Keratinocyte (primary cell): Measurements from ENCODE around the gene SDK2. TPM values are rescaled to one million over a fixed set of nuclear protein-coding genes. Genes with fewer than 3 reads are reported as not detected.

Experiments used
- DNase-seq: peaks from one replicate; pipeline ENCODE4 v3.0.0-alpha.2; 2011; ENCODE audit warnings: low read depth, missing footprints, low spot score
- FAIRE-seq: peaks from 2 replicates; lab custom pipeline; 2011; peaks lifted over from hg19 to GRCh38; lab: Jason Lieb, UNC
- H2AFZ ChIP-seq: 2 replicates; pipeline ENCODE4 v1.6.0; 2012; ENCODE audit warnings: low read length, control low read depth, inconsistent platforms; ENCODE audit not compliant: control insufficient read depth
- H3K27ac ChIP-seq: 2 replicates; pipeline ENCODE4 v1.5.1; 2011; ENCODE audit warnings: low read length; ENCODE audit not compliant: control insufficient read depth, insufficient read depth
- H3K27me3 ChIP-seq: 3 replicates; pipeline ENCODE4 v1.6.0; 2011; ENCODE audit warnings: low read length; ENCODE audit not compliant: control insufficient read depth, insufficient read depth; ENCODE audit errors: extremely low read depth
- H3K36me3 ChIP-seq, 2 experiments: 2 replicates in 1 of 2; 3 replicates in 1 of 2; pipeline ENCODE4 v1.5.1; 2011; ENCODE audit warnings: low read length in 2 of 2, mild to moderate bottlenecking in 1 of 2; ENCODE audit not compliant: control insufficient read depth in 2 of 2, insufficient read depth in 2 of 2; ENCODE audit errors: extremely low read depth in 1 of 2
- H3K4me1 ChIP-seq: 3 replicates; pipeline ENCODE4 v1.5.1; 2011; ENCODE audit warnings: low read length; ENCODE audit not compliant: control insufficient read depth, insufficient read depth; ENCODE audit errors: extremely low read depth
- H3K4me2 ChIP-seq: 3 replicates; pipeline ENCODE4 v1.6.0; 2011; ENCODE audit warnings: low read depth, low read length; ENCODE audit not compliant: control insufficient read depth, insufficient read depth; ENCODE audit errors: extremely low read depth
- H3K4me3 ChIP-seq, 3 experiments: fragments of 200-600 bp in 1 of 3; sonication (generic) in 1 of 3; 2 replicates in 2 of 3; 3 replicates in 1 of 3; pipeline ENCODE4 v1.5.1; 2011 to 2016; ENCODE audit warnings: low read length in 3 of 3, mild to moderate bottlenecking in 3 of 3, control low read depth in 2 of 3, inconsistent platforms in 1 of 3, low read depth in 1 of 3, mixed read lengths in 1 of 3, mixed run types in 1 of 3, moderate library complexity in 1 of 3; ENCODE audit not compliant: control insufficient read depth in 2 of 3, insufficient read depth in 2 of 3; ENCODE audit errors: extremely low read depth in 1 of 3
- H3K79me2 ChIP-seq: 2 replicates; pipeline ENCODE4 v1.6.0; 2012; ENCODE audit warnings: low read length; ENCODE audit not compliant: control insufficient read depth, insufficient read depth
- H3K9ac ChIP-seq: 3 replicates; pipeline ENCODE4 v1.6.0; 2011; ENCODE audit warnings: low read length; ENCODE audit not compliant: control insufficient read depth, insufficient read depth; ENCODE audit errors: extremely low read depth
- H3K9me1 ChIP-seq: 3 replicates; pipeline ENCODE4 v1.6.0; 2011; ENCODE audit warnings: low read length; ENCODE audit not compliant: control insufficient read depth, insufficient read depth; ENCODE audit errors: extremely low read depth
- H3K9me3 ChIP-seq: 2 replicates; pipeline ENCODE4 v1.5.1; 2012; ENCODE audit warnings: low read depth, low read length; ENCODE audit not compliant: control insufficient read depth
- H4K20me1 ChIP-seq: 3 replicates; pipeline ENCODE4 v1.6.0; 2011; ENCODE audit warnings: low read length; ENCODE audit not compliant: control insufficient read depth, insufficient read depth; ENCODE audit errors: extremely low read depth
- CTCF ChIP-seq, 3 experiments: IDR thresholded peaks in 1 of 3; conservative IDR thresholded peaks in 1 of 3; optimal IDR thresholded peaks in 1 of 3; 2 replicates in 2 of 3; 3 replicates in 1 of 3; pipeline versions ENCODE3 to v1.5.1; 2011; ENCODE audit warnings: low read length in 3 of 3, mild to moderate bottlenecking in 3 of 3, moderate library complexity in 2 of 3, control low read depth in 1 of 3, inconsistent platforms in 1 of 3; ENCODE audit not compliant: insufficient read depth in 2 of 3; ENCODE audit errors: extremely low read depth in 1 of 3
- EZH2 ChIP-seq: IDR thresholded peaks from one replicate; pipeline ENCODE4 v1.6.1; 2012; ENCODE audit warnings: inconsistent platforms, mild to moderate bottlenecking, low read length, moderate library complexity
- dilution Hi-C: fragments of 300-500 bp; cut with MboI; formaldehyde crosslinking; loops from one replicate; pipeline ENCODE4 v1.7.0; 2020; ENCODE audit warnings: low sequenced_read_pairs; ENCODE audit not compliant: extremely low pct_ligation_motif_present
- polyA plus RNA-seq, 5 experiments: library from polyadenylated mRNA; depleted of rRNA in 3 of 5; stranded (reverse) in 3 of 5; stranded (forward) in 1 of 5; unstranded in 1 of 5; fragments of >200 nt; gene quantifications; 1 replicate in 1 of 5; 2 replicates in 3 of 5; 3 replicates in 1 of 5; pipeline versions ENCODE4 v1.2.1 to v1.2.3, GENCODE V29; 2011 to 2012; ENCODE audit warnings: missing spikeins in 2 of 5, low read depth in 1 of 5, low replicate concordance in 1 of 5

SDK2 gene
- polyA plus RNA-seq, 1 donor (not counting 4 experiments of a cell fraction or from before 2014, with no cell fraction given), result 1.8 TPM

- dilution Hi-C loops, result no loop called here
- Histone ChIP-seq H2AFZ (no peak overlapping the region), H3K9me3 (no peaks in the 10 kb centered on the region), H3K9ac (no peak overlapping the region), H4K20me1 (no peaks in the 10 kb centered on the region), H3K27ac (no peak overlapping the region), H3K4me3 (no peak overlapping the region), H3K36me3 (no peaks in the 10 kb centered on the region), H3K4me2 (no peak overlapping the region), H3K4me1 (peaks cover 2% of the 10 kb centered on the region), H3K9me1 (no peaks in the 10 kb centered on the region), H3K27me3 (no peaks in the 10 kb centered on the region), H3K79me2 (no peaks in the 10 kb centered on the region)
- FAIRE-seq (no peak), DNase-seq (no peak)
- TF ChIP-seq CTCF (optimal IDR thresholded peaks at IDR 0.05 in 1 of 3, IDR thresholded peaks at IDR 0.05 in 1 of 3, conservative IDR thresholded peaks at IDR 0.05 in 1 of 3; ENCODE audit: extremely low read depth in 1 of 3, insufficient read depth in 2 of 3, low read length in 3 of 3) (no peak), EZH2 (no peak)
Measured at GRCh38 chr17:73535746-73536145, 108.5 kb downstream of the SDK2 start.

GRCh38 chr17:73534209-73534909 lies 109.9 kb downstream of the SDK2 start:
- Histone ChIP-seq H3K79me2 (no peaks in the 10 kb centered on the region), H3K4me1 (no peaks in the 10 kb centered on the region), H3K4me2 (no peak overlapping the region), H3K9me3 (no peaks in the 10 kb centered on the region), H3K27me3 (no peaks in the 10 kb centered on the region), H2AFZ (no peak overlapping the region), H3K36me3 (no peaks in the 10 kb centered on the region), H4K20me1 (no peaks in the 10 kb centered on the region), H3K9me1 (no peaks in the 10 kb centered on the region), H3K4me3 (no peak overlapping the region), H3K9ac (no peak overlapping the region), H3K27ac (no peak overlapping the region)
- FAIRE-seq (no peak), DNase-seq (no peak)
- dilution Hi-C loops, result no loop called here
- no peak for TF ChIP-seq CTCF (optimal IDR thresholded peaks at IDR 0.05 in 1 of 3, IDR thresholded peaks at IDR 0.05 in 1 of 3, conservative IDR thresholded peaks at IDR 0.05 in 1 of 3; ENCODE audit: extremely low read depth in 1 of 3, insufficient read depth in 2 of 3, low read length in 3 of 3)
- no peak for TF ChIP-seq EZH2
